Transverse colon (tissue), 4 donors: Measurements from ENCODE around the gene CCR5AS.
A peak's percentile ranks its signal among the peaks of the same experiment; 100 is the strongest.
"Not testable (repeated sequence)": the region's sequence is repeated elsewhere in the genome, so short reads cannot be mapped to it uniquely, and the experiment has no call there.

Source experiments
- DNase-seq: peaks from one replicate; pipeline ENCODE4 v3.0.0-alpha.2; 2019
- H3K27ac ChIP-seq, 4 donors: fragments of 200-600 bp; sonication (generic); 2 replicates each; pipeline ENCODE4 v1.5.1; 2016 to 2018; ENCODE audit warnings: inconsistent platforms in 4 of 4
- H3K27me3 ChIP-seq: fragments of 200-600 bp; sonication (generic); 2 replicates; pipeline ENCODE4 v1.5.1; 2017; ENCODE audit warnings: inconsistent platforms
- H3K36me3 ChIP-seq, 4 donors: fragments of 200-600 bp; sonication (generic); 2 replicates each; pipeline ENCODE4 v1.5.1; 2017 to 2019; ENCODE audit warnings: inconsistent platforms in 4 of 4
- H3K4me1 ChIP-seq, 4 donors: fragments of 200-600 bp; sonication (generic); 2 replicates each; pipeline ENCODE4 v1.5.1; 2017 to 2020; ENCODE audit warnings: inconsistent platforms in 4 of 4
- H3K4me3 ChIP-seq, 4 donors: fragments of 200-600 bp; sonication (generic); 1 replicate in 1 of 4; 2 replicates in 3 of 4; pipeline versions ENCODE4 v1.5.1 to v1.6.1; 2017 to 2019; ENCODE audit warnings: inconsistent platforms in 4 of 4
- H3K9me3 ChIP-seq, 2 donors: fragments of 200-600 bp; sonication (generic); 2 replicates each; pipeline ENCODE4 v1.5.1; 2017 to 2019; ENCODE audit warnings: inconsistent platforms in 2 of 2
- CTCF ChIP-seq, 5 experiments: fragments of 200-600 bp in 3 of 5; fragments of 450-650 bp in 2 of 5; sonication (generic) in 3 of 5; IDR thresholded peaks; 1 replicate in 2 of 5; 2 replicates in 3 of 5; pipeline ENCODE4 v1.5.1; 2016 to 2017; ENCODE audit warnings: antibody characterized with exemption in 5 of 5, inconsistent platforms in 3 of 5, mild to moderate bottlenecking in 2 of 5, moderate library complexity in 1 of 5
- EP300 ChIP-seq: sonication (generic); formaldehyde crosslinking; IDR thresholded peaks from one replicate; pipeline ENCODE4 v1.6.1; 2017; ENCODE audit warnings: antibody characterized with exemption, low read depth
- POLR2A ChIP-seq: fragments of 450-650 bp; IDR thresholded peaks from one replicate; pipeline ENCODE4 v1.6.1; 2016; ENCODE audit warnings: antibody characterized with exemption, mild to moderate bottlenecking, moderate library complexity
- POLR2AphosphoS5 ChIP-seq, 3 donors: sonication (generic); formaldehyde crosslinking; IDR thresholded peaks; one replicate each; pipeline ENCODE4 v1.6.1; 2016; ENCODE audit warnings: antibody characterized with exemption in 3 of 3
- WGBS, 2 donors: methylation state at CpG; one replicate each; pipeline ENCODE4 v1.1.5; 2018; ENCODE audit warnings: low coverage in 1 of 2; 5-methylcytosine and 5-hydroxymethylcytosine counted together
- in situ Hi-C, 4 donors: fragments of 200-750 bp; cut with MboI; loops; one replicate each; pipeline versions ENCODE4 v1.15.0 to v1.15.1; 2017; ENCODE audit warnings: low sequenced_read_pairs in 3 of 4, low pct_ligation_motif_present in 1 of 4, low pct_unique_long_range_greater_than_20kb in 1 of 4
- intact Hi-C: fragments of 100-400 bp; cut with DNase I; formaldehyde crosslinking; loops from one replicate; pipeline ENCODE4 v1.15.1; 2023; ENCODE audit warnings: low total_unique reads

CCR5AS gene

GRCh38 chr3:46405301-46406019, 1.4 kb downstream of the CCR5AS start:
- intact Hi-C loops: no loop called here

DNA sequence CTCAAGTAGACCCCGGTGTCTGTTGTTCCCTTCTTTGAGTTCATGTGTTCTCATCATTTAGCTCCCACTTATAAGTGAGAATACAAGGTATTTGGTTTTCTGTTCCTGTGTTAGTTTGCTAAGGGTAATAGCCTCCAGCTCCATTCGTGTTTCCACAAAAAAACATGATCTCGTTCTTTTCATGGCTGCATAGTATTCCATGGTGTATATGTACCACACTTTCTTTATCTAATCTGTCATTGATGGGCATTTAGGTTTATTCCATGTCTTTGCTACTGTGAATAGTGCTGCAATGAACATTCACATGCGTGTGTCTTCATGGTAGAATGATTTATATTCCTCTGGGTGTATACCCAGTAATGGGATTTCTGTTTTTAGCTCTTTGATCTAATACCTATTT, 4.0 kb downstream of the CCR5AS start:
- H3K4me1 ChIP-seq: peaks cover 0 to 34% (median 19%) of the 10 kb centered on the region in 4 donors
- H3K36me3 ChIP-seq, intact Hi-C loops, H3K9me3 ChIP-seq, DNase-seq, H3K27ac ChIP-seq, H3K27me3 ChIP-seq, H3K4me3 ChIP-seq, in situ Hi-C loops: not testable (repeated sequence)
- WGBS, 2 donors: 95% methylated on average over 4 of the region's 4 CpGs

More at GRCh38 chr3:46405301-46406019, 1.4 kb downstream of the CCR5AS start:
- Histone ChIP-seq H3K4me1 (peaks cover 0 to 46% (median 20%) of the 10 kb centered on the region in 4 donors), H3K4me3 (peak overlapping the region in 1 of 4 donors; percentile 51), H3K27me3 (no peaks in the 10 kb centered on the region), H3K36me3 (no peaks in the 10 kb centered on the region), H3K9me3 (no peaks in the 10 kb centered on the region), H3K27ac (peak overlapping the region; percentile 82 to 95 (median 88))
- in situ Hi-C loops: no loop called here
- DNase-seq: peak; percentile 73
- 27 to 33% methylated on average over 7 to 11 of the region's 11 CpGs for WGBS, 2 donors
- peak; percentile 38 for TF ChIP-seq POLR2A
- TF ChIP-seq POLR2AphosphoS5 (IDR thresholded peaks at IDR 0.05): peak; percentile 50 to 80 (median 52)
- no peak for TF ChIP-seq EP300

- in situ Hi-C loops: no loop called here
Observed at GRCh38 chr3:46401579-46401978, 5.3 kb downstream of the CCR5AS start.

GRCh38 chr3:46400846-46401245, 6.0 kb downstream of the CCR5AS start:
- in situ Hi-C loops (no loop called here), intact Hi-C loops (no loop called here)
- H3K4me3 ChIP-seq: no peak overlapping the region
- H3K27me3 ChIP-seq: no peaks in the 10 kb centered on the region
- H3K4me1 ChIP-seq: peaks cover 0 to 14% (median 6%) of the 10 kb centered on the region in 4 donors
- WGBS, 2 donors: 92 to 95% methylated on average over 5 of the region's 5 CpGs
- H3K27ac ChIP-seq: no peak overlapping the region
- TF ChIP-seq POLR2A (no peak), CTCF (IDR thresholded peaks at IDR 0.05) (no peak), POLR2AphosphoS5 (IDR thresholded peaks at IDR 0.05) (no peak), EP300 (no peak)
- H3K36me3 ChIP-seq: no peaks in the 10 kb centered on the region
- H3K9me3 ChIP-seq: no peaks in the 10 kb centered on the region
- DNase-seq: no peak

More at GRCh38 chr3:46401579-46401978, 5.3 kb downstream of the CCR5AS start:
- intact Hi-C loops: no loop called here
- DNase-seq: no peak
- WGBS, 2 donors: 100% methylated on average over 1 to 2 of the region's 2 CpGs
- no peak overlapping the region for H3K27ac ChIP-seq
- H3K36me3 ChIP-seq: no peaks in the 10 kb centered on the region
- H3K27me3 ChIP-seq: no peaks in the 10 kb centered on the region
- TF ChIP-seq EP300: no peak
- no peak for TF ChIP-seq POLR2AphosphoS5 (IDR thresholded peaks at IDR 0.05)
- TF ChIP-seq CTCF (IDR thresholded peaks at IDR 0.05): no peak
- no peak for TF ChIP-seq POLR2A
- no peaks in the 10 kb centered on the region for H3K9me3 ChIP-seq
- peaks cover 0 to 21% (median 13%) of the 10 kb centered on the region in 4 donors for H3K4me1 ChIP-seq
- no peak overlapping the region for H3K4me3 ChIP-seq

DNA sequence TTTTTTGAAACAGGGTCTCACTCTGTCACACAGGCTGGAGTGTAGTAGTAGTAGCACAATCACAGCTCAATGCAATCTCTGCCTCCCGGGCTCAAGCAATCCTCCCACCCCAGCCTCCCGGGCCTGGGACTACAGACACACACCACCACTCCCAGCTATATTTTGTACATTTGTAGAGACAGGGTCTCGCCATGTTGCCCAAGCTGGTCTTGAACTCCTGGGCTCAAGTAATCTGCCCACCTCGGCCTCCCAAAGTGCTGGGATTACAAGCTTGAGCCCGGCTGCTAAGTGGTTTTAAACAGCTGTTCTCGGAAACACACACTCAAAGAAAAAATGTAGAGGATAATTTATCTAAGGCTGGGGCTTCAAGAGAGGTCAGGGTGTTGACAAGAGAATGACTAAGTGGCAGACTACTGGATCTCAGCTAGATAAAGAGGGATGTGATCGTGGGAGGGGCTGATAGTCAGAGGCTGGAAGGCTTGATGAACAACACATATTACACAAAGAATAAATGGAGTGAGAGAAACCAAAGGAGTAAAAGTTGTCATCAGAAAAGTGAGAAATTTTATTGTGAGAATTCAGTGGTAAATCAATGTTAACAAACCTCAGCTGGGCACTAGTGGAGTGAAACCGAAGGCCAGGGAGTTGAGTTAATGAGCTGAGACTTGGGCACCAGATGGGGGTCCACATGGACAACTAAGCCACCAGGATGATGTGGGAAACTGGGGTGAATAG, 6.7 kb downstream of the CCR5AS start:
- no peaks in the 10 kb centered on the region for H3K36me3 ChIP-seq
- no peaks in the 10 kb centered on the region for H3K27me3 ChIP-seq
- in situ Hi-C loops (loop anchor here in 1 of 4 donors (25.0 kb wide), 1 partner anchor 463 kb away; the partner anchor contains the start of gene CXCR6), intact Hi-C loops (no loop called here)
- H3K27ac ChIP-seq: no peak overlapping the region
- no peak overlapping the region for H3K4me3 ChIP-seq
- DNase-seq: no peak
- TF ChIP-seq POLR2AphosphoS5 (IDR thresholded peaks at IDR 0.05) (no peak), CTCF (IDR thresholded peaks at IDR 0.05) (no peak), POLR2A (no peak), EP300 (no peak)
- H3K9me3 ChIP-seq: no peaks in the 10 kb centered on the region
- WGBS, 2 donors: 83 to 90% methylated on average over 2 to 8 of the region's 8 CpGs
- peaks cover 0 to 9% (median 4%) of the 10 kb centered on the region in 4 donors for H3K4me1 ChIP-seq
